ENCODE data around the gene TEX12.

Gene TEX12

GRCh38 chr11:112211536-112211935 is 44.4 kb downstream of the TEX12 start:
- H3K4me1 Mint-ChIP-seq (ENCODE audit: low read depth) = no peaks in the 10 kb centered on the region
- no peak overlapping the region for H3K27ac Mint-ChIP-seq
- no peaks in the 10 kb centered on the region for H3K9me3 Mint-ChIP-seq
- no peak overlapping the region for H3K4me3 Mint-ChIP-seq
- intact Hi-C loops (cut with micrococcal nuclease) = no loop called here
- no peaks in the 10 kb centered on the region for H3K36me3 Mint-ChIP-seq (ENCODE audit: low read depth)
- peaks cover 1% of the 10 kb centered on the region for H3K27me3 Mint-ChIP-seq

GRCh38 chr11:112212290-112212689 is 45.1 kb downstream of the TEX12 start:
- no peaks in the 10 kb centered on the region for H3K4me1 Mint-ChIP-seq (ENCODE audit: low read depth)
- peaks cover 1% of the 10 kb centered on the region for H3K27me3 Mint-ChIP-seq
- H3K27ac Mint-ChIP-seq = no peak overlapping the region
- H3K4me3 Mint-ChIP-seq = no peak overlapping the region
- intact Hi-C loops (cut with micrococcal nuclease) = no loop called here
- H3K9me3 Mint-ChIP-seq = no peaks in the 10 kb centered on the region
- no peaks in the 10 kb centered on the region for H3K36me3 Mint-ChIP-seq (ENCODE audit: low read depth)

GRCh38 chr11:112212710-112213109 is 45.5 kb downstream of the TEX12 start:
- H3K9me3 Mint-ChIP-seq = no peaks in the 10 kb centered on the region
- no peak overlapping the region for H3K4me3 Mint-ChIP-seq
- H3K36me3 Mint-ChIP-seq (ENCODE audit: low read depth) = no peaks in the 10 kb centered on the region
- H3K4me1 Mint-ChIP-seq (ENCODE audit: low read depth) = no peaks in the 10 kb centered on the region
- intact Hi-C loops (cut with micrococcal nuclease) = no loop called here
- H3K27ac Mint-ChIP-seq = no peak overlapping the region
- peaks cover 1% of the 10 kb centered on the region for H3K27me3 Mint-ChIP-seq

- no peak overlapping the region for H3K27ac Mint-ChIP-seq
- peaks cover 1% of the 10 kb centered on the region for H3K27me3 Mint-ChIP-seq
- intact Hi-C loops (cut with micrococcal nuclease) = no loop called here
- H3K9me3 Mint-ChIP-seq = no peaks in the 10 kb centered on the region
- H3K4me3 Mint-ChIP-seq = no peak overlapping the region
- H3K4me1 Mint-ChIP-seq (ENCODE audit: low read depth) = no peaks in the 10 kb centered on the region
- no peaks in the 10 kb centered on the region for H3K36me3 Mint-ChIP-seq (ENCODE audit: low read depth)
Measured at GRCh38 chr11:112213753-112214152, 46.6 kb downstream of the TEX12 start.

- H3K4me3 Mint-ChIP-seq = no peak overlapping the region
- H3K36me3 Mint-ChIP-seq (ENCODE audit: low read depth) = no peaks in the 10 kb centered on the region
- no peaks in the 10 kb centered on the region for H3K9me3 Mint-ChIP-seq
- peaks cover 6% of the 10 kb centered on the region for H3K4me1 Mint-ChIP-seq (ENCODE audit: low read depth)
- intact Hi-C loops (cut with micrococcal nuclease) = no loop called here
- no peak overlapping the region for H3K27ac Mint-ChIP-seq
- no peaks in the 10 kb centered on the region for H3K27me3 Mint-ChIP-seq
Measured at GRCh38 chr11:112215621-112216020, 48.4 kb downstream of the TEX12 start.

- H3K9me3 Mint-ChIP-seq = no peaks in the 10 kb centered on the region
- H3K36me3 Mint-ChIP-seq (ENCODE audit: low read depth) = no peaks in the 10 kb centered on the region
- H3K4me1 Mint-ChIP-seq (ENCODE audit: low read depth) = peaks cover 6% of the 10 kb centered on the region
- H3K4me3 Mint-ChIP-seq = no peak overlapping the region
- no peak overlapping the region for H3K27ac Mint-ChIP-seq
- intact Hi-C loops (cut with micrococcal nuclease) = no loop called here
- no peaks in the 10 kb centered on the region for H3K27me3 Mint-ChIP-seq
Measured at GRCh38 chr11:112216561-112217105, 49.5 kb downstream of the TEX12 start.

GRCh38 chr11:112219476-112220232 is 52.5 kb downstream of the TEX12 start:
- peak overlapping the region; percentile 45 for H3K27ac Mint-ChIP-seq
- intact Hi-C loops (cut with micrococcal nuclease) = loop anchor here (1.0 to 2.0 kb wide), 2 partner anchors 61 to 335 kb away; no protein-coding TSS in a partner anchor
- no peak overlapping the region for H3K4me3 Mint-ChIP-seq
- H3K4me1 Mint-ChIP-seq (ENCODE audit: low read depth) = peaks cover 13% of the 10 kb centered on the region
- no peaks in the 10 kb centered on the region for H3K9me3 Mint-ChIP-seq
- H3K27me3 Mint-ChIP-seq = no peaks in the 10 kb centered on the region
- no peaks in the 10 kb centered on the region for H3K36me3 Mint-ChIP-seq (ENCODE audit: low read depth)

GRCh38 chr11:112221274-112221835 is 54.2 kb downstream of the TEX12 start:
- Mint-ChIP-seq H3K36me3 (ENCODE audit: low read depth) (peaks cover 6% of the 10 kb centered on the region), H3K27me3 (no peaks in the 10 kb centered on the region), H3K27ac (no peak overlapping the region), H3K9me3 (no peaks in the 10 kb centered on the region), H3K4me1 (ENCODE audit: low read depth) (peaks cover 13% of the 10 kb centered on the region), H3K4me3 (no peak overlapping the region)
- intact Hi-C loops (cut with micrococcal nuclease) = loop anchor here (2.0 kb wide), 1 partner anchor 333 kb away; no protein-coding TSS in a partner anchor
